Measurements from ENCODE around the gene CHRNE. TPM values are rescaled to one million over a fixed set of nuclear protein-coding genes. Genes with fewer than 3 reads are reported as not detected.

The CHRNE gene
- total and polyA plus RNA-seq, 2 of the 13 experiments (the other 11 are each of a cell fraction or from before 2014, with no cell fraction given): 0.53 to 0.59 TPM

- CTCF ChIA-PET (ENCODE audit: low intra/inter-chr PET ratio, low total read pairs): no interaction called here
- Histone ChIP-seq H2AFZ (ENCODE audit: low read length) (no peak overlapping the region), H3K27me3 (ENCODE audit: control insufficient read depth in 1 of 2, insufficient read depth in 2 of 2, low read length in 2 of 2) (no peaks in the 10 kb centered on the region; a peak in 1 of 5 replicates), H3K9me3 (ENCODE audit: low read length) (no peaks in the 10 kb centered on the region), H3K27ac (ENCODE audit: extremely low read length, insufficient read depth, low read length) (peak overlapping the region; percentile 38), H3K79me2 (ENCODE audit: insufficient read depth, low read length) (peaks cover 61% of the 10 kb centered on the region), H3K4me1 (ENCODE audit: insufficient read depth, low read length) (peaks cover 38% of the 10 kb centered on the region), H4K20me1 (ENCODE audit: insufficient read depth, low read length) (peaks cover 33% of the 10 kb centered on the region), H3K36me3 (replicated peaks in 1 of 2; ENCODE audit: control insufficient read depth in 1 of 2, insufficient read depth in 2 of 2, low read length in 2 of 2) (peaks cover 18 to 37% of the 10 kb centered on the region in 2 experiments), H3K4me3 (replicated peaks in 1 of 3; ENCODE audit: insufficient read depth in 1 of 3, low read depth in 2 of 3, low read length in 3 of 3) (no peak overlapping the region), H3K4me2 (ENCODE audit: low read depth, low read length) (no peak overlapping the region), H3K9ac (ENCODE audit: insufficient read depth, low read depth, low read length) (no peak overlapping the region)
- intact Hi-C loops (cut with micrococcal nuclease; ENCODE audit: unreplicated experiment): no loop called here
- in situ Hi-C loops (cut with HindIII; ENCODE audit: extremely low pct_ligation_motif_present, low pct_unique_long_range_greater_than_20kb): no loop called here
- ATAC-seq (no peak), FAIRE-seq (no peak), DNase-seq (ENCODE audit: low spot score) (no peak)
- WGBS (ENCODE audit: low lambda C conversion rate): 82% methylated on average over 7 of the region's 8 CpGs
- POLR2A ChIA-PET: interaction anchor here (1.6 to 10.0 kb wide), 2 partner anchors 22 to 24 kb away, joined by 6 to 273 read pairs; partner anchors contain the start of gene SPAG7
- BruUV-seq (replicated peaks): no TSS peak
- TF ChIP-seq ZNF564 (CRISPR knock-in tag; IDR thresholded peaks at IDR 0.05) (no peak), ZNF773 (CRISPR knock-in tag; IDR thresholded peaks at IDR 0.05; ENCODE audit: borderline replicate concordance) (no peak), AFF4 (CRISPR knock-in tag; IDR thresholded peaks at IDR 0.05) (no peak), HDAC1 (CRISPR knock-in tag; IDR thresholded peaks at IDR 0.05) (no peak)
- TF ChIP-seq, protein P1, sequence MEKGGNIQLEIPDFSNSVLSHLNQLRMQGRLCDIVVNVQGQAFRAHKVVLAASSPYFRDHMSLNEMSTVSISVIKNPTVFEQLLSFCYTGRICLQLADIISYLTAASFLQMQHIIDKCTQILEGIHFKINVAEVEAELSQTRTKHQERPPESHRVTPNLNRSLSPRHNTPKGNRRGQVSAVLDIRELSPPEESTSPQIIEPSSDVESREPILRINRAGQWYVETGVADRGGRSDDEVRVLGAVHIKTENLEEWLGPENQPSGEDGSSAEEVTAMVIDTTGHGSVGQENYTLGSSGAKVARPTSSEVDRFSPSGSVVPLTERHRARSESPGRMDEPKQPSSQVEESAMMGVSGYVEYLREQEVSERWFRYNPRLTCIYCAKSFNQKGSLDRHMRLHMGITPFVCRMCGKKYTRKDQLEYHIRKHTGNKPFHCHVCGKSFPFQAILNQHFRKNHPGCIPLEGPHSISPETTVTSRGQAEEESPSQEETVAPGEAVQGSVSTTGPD (CRISPR knock-in tag; IDR thresholded peaks at IDR 0.05): no peak
- TF ChIP-seq, protein P2, sequence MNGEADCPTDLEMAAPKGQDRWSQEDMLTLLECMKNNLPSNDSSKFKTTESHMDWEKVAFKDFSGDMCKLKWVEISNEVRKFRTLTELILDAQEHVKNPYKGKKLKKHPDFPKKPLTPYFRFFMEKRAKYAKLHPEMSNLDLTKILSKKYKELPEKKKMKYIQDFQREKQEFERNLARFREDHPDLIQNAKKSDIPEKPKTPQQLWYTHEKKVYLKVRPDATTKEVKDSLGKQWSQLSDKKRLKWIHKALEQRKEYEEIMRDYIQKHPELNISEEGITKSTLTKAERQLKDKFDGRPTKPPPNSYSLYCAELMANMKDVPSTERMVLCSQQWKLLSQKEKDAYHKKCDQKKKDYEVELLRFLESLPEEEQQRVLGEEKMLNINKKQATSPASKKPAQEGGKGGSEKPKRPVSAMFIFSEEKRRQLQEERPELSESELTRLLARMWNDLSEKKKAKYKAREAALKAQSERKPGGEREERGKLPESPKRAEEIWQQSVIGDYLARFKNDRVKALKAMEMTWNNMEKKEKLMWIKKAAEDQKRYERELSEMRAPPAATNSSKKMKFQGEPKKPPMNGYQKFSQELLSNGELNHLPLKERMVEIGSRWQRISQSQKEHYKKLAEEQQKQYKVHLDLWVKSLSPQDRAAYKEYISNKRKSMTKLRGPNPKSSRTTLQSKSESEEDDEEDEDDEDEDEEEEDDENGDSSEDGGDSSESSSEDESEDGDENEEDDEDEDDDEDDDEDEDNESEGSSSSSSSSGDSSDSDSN (CRISPR knock-in tag; IDR thresholded peaks at IDR 0.05): no peak
- TF ChIP-seq, protein P3, sequence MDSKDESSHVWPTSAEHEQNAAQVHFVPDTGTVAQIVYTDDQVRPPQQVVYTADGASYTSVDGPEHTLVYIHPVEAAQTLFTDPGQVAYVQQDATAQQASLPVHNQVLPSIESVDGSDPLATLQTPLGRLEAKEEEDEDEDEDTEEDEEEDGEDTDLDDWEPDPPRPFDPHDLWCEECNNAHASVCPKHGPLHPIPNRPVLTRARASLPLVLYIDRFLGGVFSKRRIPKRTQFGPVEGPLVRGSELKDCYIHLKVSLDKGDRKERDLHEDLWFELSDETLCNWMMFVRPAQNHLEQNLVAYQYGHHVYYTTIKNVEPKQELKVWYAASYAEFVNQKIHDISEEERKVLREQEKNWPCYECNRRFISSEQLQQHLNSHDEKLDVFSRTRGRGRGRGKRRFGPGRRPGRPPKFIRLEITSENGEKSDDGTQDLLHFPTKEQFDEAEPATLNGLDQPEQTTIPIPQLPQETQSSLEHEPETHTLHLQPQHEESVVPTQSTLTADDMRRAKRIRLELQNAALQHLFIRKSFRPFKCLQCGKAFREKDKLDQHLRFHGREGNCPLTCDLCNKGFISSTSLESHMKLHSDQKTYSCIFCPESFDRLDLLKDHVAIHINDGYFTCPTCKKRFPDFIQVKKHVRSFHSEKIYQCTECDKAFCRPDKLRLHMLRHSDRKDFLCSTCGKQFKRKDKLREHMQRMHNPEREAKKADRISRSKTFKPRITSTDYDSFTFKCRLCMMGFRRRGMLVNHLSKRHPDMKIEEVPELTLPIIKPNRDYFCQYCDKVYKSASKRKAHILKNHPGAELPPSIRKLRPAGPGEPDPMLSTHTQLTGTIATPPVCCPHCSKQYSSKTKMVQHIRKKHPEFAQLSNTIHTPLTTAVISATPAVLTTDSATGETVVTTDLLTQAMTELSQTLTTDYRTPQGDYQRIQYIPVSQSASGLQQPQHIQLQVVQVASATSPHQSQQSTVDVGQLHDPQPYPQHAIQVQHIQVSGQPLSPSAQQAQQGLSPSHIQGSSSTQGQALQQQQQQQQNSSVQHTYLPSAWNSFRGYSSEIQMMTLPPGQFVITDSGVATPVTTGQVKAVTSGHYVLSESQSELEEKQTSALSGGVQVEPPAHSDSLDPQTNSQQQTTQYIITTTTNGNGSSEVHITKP (CRISPR knock-in tag; IDR thresholded peaks at IDR 0.05; ENCODE audit: low read depth): no peak
These were observed 41.8 kb upstream of the CHRNE start for GRCh38 chr17:4944554-4945175.
